ENCODE data around the gene C3AR1.
"Not testable (repeated sequence)": the region's sequence is repeated elsewhere in the genome, so short reads cannot be mapped to it uniquely, and the experiment has no call there.

Gene C3AR1

GRCh38 chr12:8087666-8088065 lies 21.5 kb upstream of the C3AR1 start:
- TF ChIP-seq CSDC2 (CRISPR knock-in tag; IDR thresholded peaks at IDR 0.05), result no peak
- TF ChIP-seq OSR1 (CRISPR knock-in tag; IDR thresholded peaks at IDR 0.05), result no peak
- TF ChIP-seq, protein P1, sequence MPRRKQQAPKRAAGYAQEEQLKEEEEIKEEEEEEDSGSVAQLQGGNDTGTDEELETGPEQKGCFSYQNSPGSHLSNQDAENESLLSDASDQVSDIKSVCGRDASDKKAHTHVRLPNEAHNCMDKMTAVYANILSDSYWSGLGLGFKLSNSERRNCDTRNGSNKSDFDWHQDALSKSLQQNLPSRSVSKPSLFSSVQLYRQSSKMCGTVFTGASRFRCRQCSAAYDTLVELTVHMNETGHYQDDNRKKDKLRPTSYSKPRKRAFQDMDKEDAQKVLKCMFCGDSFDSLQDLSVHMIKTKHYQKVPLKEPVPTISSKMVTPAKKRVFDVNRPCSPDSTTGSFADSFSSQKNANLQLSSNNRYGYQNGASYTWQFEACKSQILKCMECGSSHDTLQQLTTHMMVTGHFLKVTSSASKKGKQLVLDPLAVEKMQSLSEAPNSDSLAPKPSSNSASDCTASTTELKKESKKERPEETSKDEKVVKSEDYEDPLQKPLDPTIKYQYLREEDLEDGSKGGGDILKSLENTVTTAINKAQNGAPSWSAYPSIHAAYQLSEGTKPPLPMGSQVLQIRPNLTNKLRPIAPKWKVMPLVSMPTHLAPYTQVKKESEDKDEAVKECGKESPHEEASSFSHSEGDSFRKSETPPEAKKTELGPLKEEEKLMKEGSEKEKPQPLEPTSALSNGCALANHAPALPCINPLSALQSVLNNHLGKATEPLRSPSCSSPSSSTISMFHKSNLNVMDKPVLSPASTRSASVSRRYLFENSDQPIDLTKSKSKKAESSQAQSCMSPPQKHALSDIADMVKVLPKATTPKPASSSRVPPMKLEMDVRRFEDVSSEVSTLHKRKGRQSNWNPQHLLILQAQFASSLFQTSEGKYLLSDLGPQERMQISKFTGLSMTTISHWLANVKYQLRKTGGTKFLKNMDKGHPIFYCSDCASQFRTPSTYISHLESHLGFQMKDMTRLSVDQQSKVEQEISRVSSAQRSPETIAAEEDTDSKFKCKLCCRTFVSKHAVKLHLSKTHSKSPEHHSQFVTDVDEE (CRISPR knock-in tag; IDR thresholded peaks at IDR 0.05), result no peak
- no peak for ATAC-seq

DNA sequence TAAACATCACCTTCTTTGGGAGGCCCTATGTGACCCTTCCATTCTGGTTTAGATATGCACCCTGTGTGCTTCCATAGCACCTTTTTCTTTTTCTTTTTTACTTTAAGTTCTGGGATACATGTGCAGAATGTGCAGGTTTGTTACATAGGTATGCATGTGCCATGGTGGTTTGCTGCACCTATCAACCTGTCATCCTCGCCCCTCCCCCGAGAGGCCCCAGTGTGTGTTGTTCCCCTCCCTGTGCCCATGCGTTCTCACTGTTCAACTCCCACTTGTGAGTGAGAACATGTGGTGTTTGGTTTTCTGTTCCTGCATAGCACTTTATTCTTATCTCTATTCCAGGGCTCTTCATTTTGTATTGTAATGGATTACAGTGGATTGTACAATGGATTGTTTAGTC lies 18.2 kb upstream of the C3AR1 start:
- ATAC-seq, result not testable (repeated sequence)

DNA sequence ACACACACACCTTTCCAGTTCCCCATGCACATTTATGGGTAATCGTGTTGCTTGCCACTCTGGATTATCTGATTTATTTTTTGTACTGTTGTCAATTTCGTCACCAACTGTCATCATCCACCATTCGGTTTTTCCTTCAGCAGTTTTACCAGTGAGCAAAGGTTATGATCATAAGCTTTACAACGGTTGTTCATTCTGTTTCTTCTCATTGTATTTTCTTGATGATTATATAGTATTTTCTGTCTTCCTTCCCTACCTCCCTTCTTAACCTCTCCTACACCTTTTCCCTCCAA lies 16.6 kb upstream of the C3AR1 start:
- TF ChIP-seq GLIS3 (CRISPR knock-in tag; IDR thresholded peaks at IDR 0.05), result no peak
- TF ChIP-seq, protein P1 (CRISPR knock-in tag; IDR thresholded peaks at IDR 0.05), result no peak
- no peak for TF ChIP-seq CREB5 (CRISPR knock-in tag; IDR thresholded peaks at IDR 0.05; ENCODE audit: low read depth)
- no peak for TF ChIP-seq TCF4 (CRISPR knock-in tag; IDR thresholded peaks at IDR 0.05; ENCODE audit: borderline replicate concordance)
- TF ChIP-seq ZFP30 (CRISPR knock-in tag; IDR thresholded peaks at IDR 0.05), result no peak
- no peak for TF ChIP-seq POU6F1 (CRISPR knock-in tag; IDR thresholded peaks at IDR 0.05; ENCODE audit: borderline replicate concordance, low read depth)
- no peak for TF ChIP-seq RARB (CRISPR knock-in tag; IDR thresholded peaks at IDR 0.05)
- no peak for TF ChIP-seq CSDC2 (CRISPR knock-in tag; IDR thresholded peaks at IDR 0.05)
- TF ChIP-seq OSR1 (CRISPR knock-in tag; IDR thresholded peaks at IDR 0.05), result no peak
- ATAC-seq, result no peak

DNA sequence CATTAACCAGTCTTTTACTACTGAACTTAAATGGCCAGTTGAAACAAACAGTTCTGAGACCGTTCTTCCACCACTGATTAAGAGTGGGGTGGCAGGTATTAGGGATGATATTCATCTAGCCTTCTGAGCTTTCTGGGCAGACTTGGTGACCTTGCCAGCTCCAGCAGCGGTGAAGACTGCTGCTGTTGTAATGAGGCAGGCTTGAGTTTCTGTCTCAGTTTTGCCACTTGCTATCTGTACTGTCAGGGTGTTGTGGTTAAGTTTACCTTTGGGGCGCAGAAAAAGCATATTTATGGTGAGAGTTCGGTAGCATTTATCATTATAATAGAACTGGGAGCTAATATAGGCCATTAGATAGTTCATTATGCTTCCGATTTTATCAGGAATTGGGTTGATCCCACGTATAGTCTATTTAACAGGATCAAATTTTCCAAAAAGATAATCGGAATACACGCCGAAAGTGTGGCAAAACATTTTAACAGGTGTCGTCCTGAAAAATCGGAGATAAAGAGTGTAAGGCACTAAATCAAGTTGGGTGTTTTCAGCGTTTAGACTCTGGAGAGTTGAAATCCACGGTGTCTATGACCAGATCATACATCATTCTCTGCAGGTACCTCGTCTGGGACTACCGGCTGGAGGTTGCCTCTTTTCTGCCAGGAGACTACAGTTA lies 15.2 kb upstream of the C3AR1 start:
- TF ChIP-seq, protein P1 (CRISPR knock-in tag; IDR thresholded peaks at IDR 0.05), result no peak
- ATAC-seq, result peak; percentile 11; the same call in 1 of the 3 replicates

GRCh38 chr12:8080120-8080519 lies 14.0 kb upstream of the C3AR1 start:
- ATAC-seq, result no peak
- TF ChIP-seq, protein P1 (CRISPR knock-in tag; IDR thresholded peaks at IDR 0.05), result no peak
- TF ChIP-seq ZFP30 (CRISPR knock-in tag; IDR thresholded peaks at IDR 0.05) (no peak), ZNF565 (CRISPR knock-in tag; conservative IDR thresholded peaks at IDR 0.05; ENCODE audit: low read depth) (no peak), ZNF70 (CRISPR knock-in tag; IDR thresholded peaks at IDR 0.05) (no peak), ZC3H10 (CRISPR knock-in tag; IDR thresholded peaks at IDR 0.05) (no peak), ZNF8 (CRISPR knock-in tag; IDR thresholded peaks at IDR 0.05) (no peak), RARB (CRISPR knock-in tag; IDR thresholded peaks at IDR 0.05) (no peak), PPARA (CRISPR knock-in tag; IDR thresholded peaks at IDR 0.05; ENCODE audit: borderline replicate concordance) (no peak), POU6F1 (CRISPR knock-in tag; IDR thresholded peaks at IDR 0.05; ENCODE audit: borderline replicate concordance, low read depth) (no peak), CSDC2 (CRISPR knock-in tag; IDR thresholded peaks at IDR 0.05) (no peak), ESRRG (CRISPR knock-in tag; IDR thresholded peaks at IDR 0.05) (no peak), SNAI2 (CRISPR knock-in tag; IDR thresholded peaks at IDR 0.05) (no peak)

Measured in SK-N-SH treated with all-trans-retinoic acid at 6 μM for 48 hours (cell line).